Glutamatergic neuron (in vitro differentiated cells): ENCODE results near the gene SPATA18. TPM values are rescaled to one million over a fixed set of nuclear protein-coding genes. Genes with fewer than 3 reads are reported as not detected.
A peak's percentile ranks its signal among the peaks of the same experiment; 100 is the strongest.

Experiments
- DNase-seq: peaks from one replicate; pipeline ENCODE4 v3.0.0; 2022
- H3K27ac Mint-ChIP-seq: one replicate; pipeline ENCODE4 v1.8.0; 2020; ENCODE audit warnings: mild to moderate bottlenecking, mixed read lengths, inconsistent platforms; ENCODE audit not compliant: unreplicated experiment
- H3K27me3 Mint-ChIP-seq: one replicate; pipeline ENCODE4 v1.8.0; 2020; ENCODE audit warnings: mild to moderate bottlenecking, moderate library complexity, mixed read lengths, inconsistent platforms; ENCODE audit not compliant: unreplicated experiment
- H3K36me3 Mint-ChIP-seq: one replicate; pipeline ENCODE4 v1.8.0; 2020; ENCODE audit warnings: mild to moderate bottlenecking, mixed read lengths, inconsistent platforms; ENCODE audit not compliant: unreplicated experiment
- H3K4me1 Mint-ChIP-seq: one replicate; pipeline ENCODE4 v1.8.0; 2020; ENCODE audit warnings: mild to moderate bottlenecking, low read depth, mixed read lengths, inconsistent platforms; ENCODE audit not compliant: unreplicated experiment
- H3K4me3 Mint-ChIP-seq: one replicate; pipeline ENCODE4 v1.8.0; 2020; ENCODE audit warnings: mild to moderate bottlenecking, mixed read lengths, inconsistent platforms; ENCODE audit not compliant: unreplicated experiment
- H3K9me3 Mint-ChIP-seq: one replicate; pipeline ENCODE4 v1.8.0; 2020; ENCODE audit warnings: mild to moderate bottlenecking, moderate library complexity, mixed read lengths, inconsistent platforms; ENCODE audit not compliant: unreplicated experiment
- CTCF ChIP-seq: fragments of 200-600 bp; sonication (generic); IDR thresholded peaks from one replicate; pipeline ENCODE4 v1.5.0; 2021; ENCODE audit not compliant: partially characterized antibody, unreplicated experiment
- total RNA-seq: library from RNA; stranded (reverse); fragmentation: NEBNext Ultra II Directional; extraction: Animal tissue kit (Norgen Biotek cat#: 25700); gene quantifications from one replicate; pipeline ENCODE4 v1.2.1, GENCODE V29; 2021; ENCODE audit not compliant: unreplicated experiment

Gene SPATA18
- total RNA-seq, 1 donor from 2014 or later = 3.9 TPM

GRCh38 chr4:52107336-52107735 is 56.2 kb downstream of the SPATA18 start:
- no peak for TF ChIP-seq CTCF
- no peak for DNase-seq
- no peaks in the 10 kb centered on the region for H3K9me3 Mint-ChIP-seq
- peaks cover 5% of the 10 kb centered on the region for H3K4me1 Mint-ChIP-seq
- no peaks in the 10 kb centered on the region for H3K36me3 Mint-ChIP-seq
- no peak overlapping the region for H3K27ac Mint-ChIP-seq
- no peak overlapping the region for H3K4me3 Mint-ChIP-seq
- H3K27me3 Mint-ChIP-seq = peaks cover 3% of the 10 kb centered on the region

GRCh38 chr4:52107745-52108144 is 56.6 kb downstream of the SPATA18 start:
- Mint-ChIP-seq H3K4me1 (peaks cover 5% of the 10 kb centered on the region), H3K36me3 (no peaks in the 10 kb centered on the region), H3K27ac (no peak overlapping the region), H3K9me3 (no peaks in the 10 kb centered on the region), H3K4me3 (no peak overlapping the region), H3K27me3 (peaks cover 3% of the 10 kb centered on the region)
- TF ChIP-seq CTCF = peak; percentile 19
- no peak for DNase-seq

GRCh38 chr4:52110171-52110570 is 59.1 kb downstream of the SPATA18 start:
- Mint-ChIP-seq H3K27me3 (peaks cover 3% of the 10 kb centered on the region), H3K9me3 (no peaks in the 10 kb centered on the region), H3K36me3 (no peaks in the 10 kb centered on the region), H3K4me1 (peaks cover 5% of the 10 kb centered on the region), H3K4me3 (no peak overlapping the region), H3K27ac (no peak overlapping the region)
- no peak for DNase-seq
- TF ChIP-seq CTCF = no peak

GRCh38 chr4:52111995-52112394 is 60.9 kb downstream of the SPATA18 start:
- Mint-ChIP-seq H3K36me3 (no peaks in the 10 kb centered on the region), H3K9me3 (no peaks in the 10 kb centered on the region), H3K27me3 (peaks cover 3% of the 10 kb centered on the region), H3K4me3 (no peak overlapping the region), H3K27ac (no peak overlapping the region), H3K4me1 (peaks cover 1% of the 10 kb centered on the region)
- TF ChIP-seq CTCF = no peak
- no peak for DNase-seq

GRCh38 chr4:52112411-52112810 is 61.3 kb downstream of the SPATA18 start:
- no peak overlapping the region for H3K27ac Mint-ChIP-seq
- no peak for DNase-seq
- peaks cover 3% of the 10 kb centered on the region for H3K27me3 Mint-ChIP-seq
- H3K4me3 Mint-ChIP-seq = no peak overlapping the region
- H3K4me1 Mint-ChIP-seq = no peaks in the 10 kb centered on the region
- H3K36me3 Mint-ChIP-seq = no peaks in the 10 kb centered on the region
- no peak for TF ChIP-seq CTCF
- no peaks in the 10 kb centered on the region for H3K9me3 Mint-ChIP-seq
